Measurements from ENCODE around the gene SLC6A18.
"Not testable (repeated sequence)": the region's sequence is repeated elsewhere in the genome, so short reads cannot be mapped to it uniquely, and the experiment has no call there.

SLC6A18 gene

DNA sequence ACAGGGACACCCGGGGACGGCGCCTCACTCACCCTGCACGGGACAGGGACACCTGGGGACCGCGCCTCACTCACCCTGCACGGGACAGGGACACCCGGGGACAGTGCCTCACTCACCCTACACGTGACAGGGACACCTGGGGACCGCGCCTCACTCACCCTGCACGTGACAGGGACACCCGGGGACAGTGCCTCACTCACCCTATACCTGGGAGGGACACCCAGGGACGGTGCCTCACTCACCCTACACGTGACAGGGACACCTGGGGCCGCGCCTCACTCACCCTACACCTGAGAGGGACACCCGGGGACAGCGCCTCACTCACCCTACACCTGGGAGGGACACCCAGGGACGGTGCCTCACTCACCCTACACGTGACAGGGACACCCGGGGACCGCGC is 65.8 kb downstream of the SLC6A18 start:
- not testable (repeated sequence) for DNase-seq (ENCODE audit: low read depth in 2 of 2)

- DNase-seq (ENCODE audit: low read depth in 2 of 2) = no peak
Observed at GRCh38 chr5:1291611-1292080, 66.5 kb downstream of the SLC6A18 start.

GRCh38 chr5:1292139-1292538 is 67.0 kb downstream of the SLC6A18 start:
- DNase-seq (ENCODE audit: low read depth in 2 of 2) = no peak

GRCh38 chr5:1292846-1293415 is 67.8 kb downstream of the SLC6A18 start:
- no peak for DNase-seq (ENCODE audit: low read depth in 2 of 2)

- DNase-seq (ENCODE audit: low read depth in 2 of 2) = no peak
Observed at GRCh38 chr5:1293416-1294205, 68.4 kb downstream of the SLC6A18 start.

DNA sequence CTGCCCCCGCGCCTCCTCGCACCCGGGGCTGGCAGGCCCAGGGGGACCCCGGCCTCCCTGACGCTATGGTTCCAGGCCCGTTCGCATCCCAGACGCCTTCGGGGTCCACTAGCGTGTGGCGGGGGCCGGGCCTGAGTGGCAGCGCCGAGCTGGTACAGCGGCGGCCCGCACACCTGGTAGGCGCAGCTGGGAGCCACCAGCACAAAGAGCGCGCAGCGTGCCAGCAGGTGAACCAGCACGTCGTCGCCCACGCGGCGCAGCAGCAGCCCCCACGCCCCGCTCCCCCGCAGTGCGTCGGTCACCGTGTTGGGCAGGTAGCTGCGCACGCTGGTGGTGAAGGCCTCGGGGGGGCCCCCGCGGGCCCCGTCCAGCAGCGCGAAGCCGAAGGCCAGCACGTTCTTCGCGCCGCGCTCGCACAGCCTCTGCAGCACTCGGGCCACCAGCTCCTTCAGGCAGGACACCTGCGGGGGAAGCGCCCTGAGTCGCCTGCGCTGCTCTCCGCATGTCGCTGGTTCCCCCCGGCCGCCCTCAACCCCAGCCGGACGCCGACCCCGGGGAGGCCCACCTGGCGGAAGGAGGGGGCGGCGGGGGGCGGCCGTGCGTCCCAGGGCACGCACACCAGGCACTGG is 69.1 kb downstream of the SLC6A18 start:
- DNase-seq (ENCODE audit: low read depth in 2 of 2) = no peak

DNA sequence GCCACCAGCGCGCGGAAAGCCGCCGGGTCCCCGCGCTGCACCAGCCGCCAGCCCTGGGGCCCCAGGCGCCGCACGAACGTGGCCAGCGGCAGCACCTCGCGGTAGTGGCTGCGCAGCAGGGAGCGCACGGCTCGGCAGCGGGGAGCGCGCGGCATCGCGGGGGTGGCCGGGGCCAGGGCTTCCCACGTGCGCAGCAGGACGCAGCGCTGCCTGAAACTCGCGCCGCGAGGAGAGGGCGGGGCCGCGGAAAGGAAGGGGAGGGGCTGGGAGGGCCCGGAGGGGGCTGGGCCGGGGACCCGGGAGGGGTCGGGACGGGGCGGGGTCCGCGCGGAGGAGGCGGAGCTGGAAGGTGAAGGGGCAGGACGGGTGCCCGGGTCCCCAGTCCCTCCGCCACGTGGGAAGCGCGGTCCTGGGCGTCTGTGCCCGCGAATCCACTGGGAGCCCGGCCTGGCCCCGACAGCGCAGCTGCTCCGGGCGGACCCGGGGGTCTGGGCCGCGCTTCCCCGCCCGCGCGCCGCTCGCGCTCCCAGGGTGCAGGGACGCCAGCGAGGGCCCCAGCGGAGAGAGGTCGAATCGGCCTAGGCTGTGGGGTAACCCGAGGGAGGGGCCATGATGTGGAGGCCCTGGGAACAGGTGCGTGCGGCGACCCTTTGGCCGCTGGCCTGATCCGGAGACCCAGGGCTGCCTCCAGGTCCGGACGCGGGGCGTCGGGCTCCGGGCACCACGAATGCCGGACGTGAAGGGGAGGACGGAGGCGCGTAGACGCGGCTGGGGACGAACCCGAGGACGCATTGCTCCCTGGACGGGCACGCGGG is 69.9 kb downstream of the SLC6A18 start, which contains the start of gene TERT:
Gene TERT (minus strand): TSS at position 234 of the 815 bp plus-strand sequence. CDS start 79 bp downstream, at position 155.
- DNase-seq (ENCODE audit: low read depth in 2 of 2) = peak; percentile 57 to 66

- no peak for DNase-seq (ENCODE audit: low read depth in 2 of 2)
Observed at GRCh38 chr5:1295650-1296037, 70.5 kb downstream of the SLC6A18 start.

All from activated CD8-positive, alpha-beta memory T cell treated with anti-CD3 and anti-CD28 coated beads for 4 hours (primary cell).